Activated CD4-positive, alpha-beta T cell treated with anti-CD3 and anti-CD28 coated beads, Interleukin-2, amount 50 U/mL, for 24 hours (primary cell): ENCODE data around the gene BCAM.
A peak's percentile ranks its signal among the peaks of the same experiment; 100 is the strongest.
"Not testable (repeated sequence)": the region's sequence is repeated elsewhere in the genome, so short reads cannot be mapped to it uniquely, and the experiment has no call there.

Experiments
- DNase-seq, 2 donors: peaks; one replicate each; pipeline ENCODE4 v3.0.0-alpha.2; 2020; ENCODE audit warnings: low read depth in 1 of 2, low spot score in 1 of 2

The BCAM gene

GRCh38 chr19:44816301-44816700 is 7.4 kb downstream of the BCAM start:
- no peak for DNase-seq

- no peak for DNase-seq
Observed at GRCh38 chr19:44817725-44818465, 9.0 kb downstream of the BCAM start.

- DNase-seq: no peak
Observed at GRCh38 chr19:44818466-44819031, 9.6 kb downstream of the BCAM start.

- no peak for DNase-seq
Observed at GRCh38 chr19:44819246-44819832, 10.4 kb downstream of the BCAM start.

GRCh38 chr19:44820648-44821609 is 12.0 kb downstream of the BCAM start:
- DNase-seq: no peak

GRCh38 chr19:44822177-44822576 is 13.3 kb downstream of the BCAM start:
- DNase-seq: no peak

GRCh38 chr19:44822670-44823372 is 13.9 kb downstream of the BCAM start:
- DNase-seq: no peak

- no peak for DNase-seq
Observed at GRCh38 chr19:44823373-44823698, 14.4 kb downstream of the BCAM start.

GRCh38 chr19:44824761-44825160 is 15.9 kb downstream of the BCAM start:
- no peak for DNase-seq

- not testable (repeated sequence) for DNase-seq
Observed at GRCh38 chr19:44832875-44833274, 24.0 kb downstream of the BCAM start.

GRCh38 chr19:44834399-44834798 is 25.5 kb downstream of the BCAM start:
- DNase-seq: not testable (repeated sequence)

- no peak for DNase-seq
Observed at GRCh38 chr19:44839276-44839675, 30.4 kb downstream of the BCAM start.

GRCh38 chr19:44840811-44841210 is 31.9 kb downstream of the BCAM start:
- DNase-seq: no peak

- DNase-seq: no peak
Observed at GRCh38 chr19:44841231-44841630, 32.3 kb downstream of the BCAM start.

GRCh38 chr19:44845286-44845611 is 36.3 kb downstream of the BCAM start:
- no peak for DNase-seq

- DNase-seq: peak; percentile 68 to 77
Observed at GRCh38 chr19:44845612-44846454, 36.9 kb downstream of the BCAM start, which contains the start of gene NECTIN2. NECTIN2 (plus strand) TSS chr19:44846297; CDS start chr19:44846526, 229 bp downstream.

GRCh38 chr19:44846455-44847143 is 37.7 kb downstream of the BCAM start:
- DNase-seq: no peak

- no peak for DNase-seq
Observed at GRCh38 chr19:44847144-44848035, 38.5 kb downstream of the BCAM start.
